Common myeloid progenitor, CD34-positive (primary cell): ENCODE measurements around the gene SLC22A13.

Source experiments
- CTCF ChIA-PET: fragments of 350-600 bp; sonication (Branson Sonifier 250); formaldehyde crosslinking; loops from one replicate; lab custom pipeline; 2021; ENCODE audit warnings: antibody characterized with exemption; lab: Charles Lee
- POLR2A ChIA-PET: fragments of 350-600 bp; sonication (Branson Sonifier 250); formaldehyde crosslinking; loops from one replicate; lab custom pipeline; 2021; ENCODE audit warnings: antibody characterized with exemption; lab: Charles Lee
- DNase-seq, 3 donors: peaks; one replicate each; pipeline versions ENCODE4 v3.0.0 to v3.0.0-alpha.2; 2013
- H3K27ac ChIP-seq, 2 experiments: 1 replicate in 1 of 2; 2 replicates in 1 of 2; pipeline ENCODE4 v1.7.0; 2013; ENCODE audit warnings: inconsistent platforms in 2 of 2, low read length in 2 of 2, mild to moderate bottlenecking in 2 of 2, low read depth in 1 of 2, moderate library complexity in 1 of 2; ENCODE audit not compliant: severe bottlenecking in 2 of 2, insufficient read depth in 1 of 2, poor library complexity in 1 of 2
- H3K27me3 ChIP-seq, 5 experiments: replicated peaks in 2 of 5; 1 replicate in 3 of 5; 2 replicates in 2 of 5; pipeline versions ENCODE4 v1.6.1 to v1.7.0; 2013; ENCODE audit warnings: low read length in 4 of 5, mild to moderate bottlenecking in 2 of 5, moderate library complexity in 2 of 5, inconsistent platforms in 1 of 5; ENCODE audit not compliant: insufficient read depth in 5 of 5, control insufficient read depth in 4 of 5
- H3K36me3 ChIP-seq, 4 experiments: 1 replicate in 2 of 4; 2 replicates in 2 of 4; pipeline versions ENCODE4 v1.6.1 to v1.7.0; 2013; ENCODE audit warnings: low read length in 3 of 4, control low read depth in 1 of 4, mild to moderate bottlenecking in 1 of 4; ENCODE audit not compliant: control insufficient read depth in 4 of 4, insufficient read depth in 4 of 4
- H3K4me1 ChIP-seq, 4 experiments: 1 replicate in 3 of 4; 2 replicates in 1 of 4; pipeline versions ENCODE4 v1.6.1 to v1.7.1; 2013; ENCODE audit warnings: low read length in 3 of 4, mild to moderate bottlenecking in 3 of 4, control low read depth in 1 of 4, inconsistent platforms in 1 of 4, moderate library complexity in 1 of 4; ENCODE audit not compliant: control insufficient read depth in 4 of 4, insufficient read depth in 4 of 4; ENCODE audit errors: control extremely low read depth in 1 of 4
- H3K4me3 ChIP-seq, 7 experiments: 1 replicate in 4 of 7; 2 replicates in 3 of 7; pipeline versions ENCODE4 v1.5.1 to v1.7.0; 2013; ENCODE audit warnings: mild to moderate bottlenecking in 7 of 7, low read length in 6 of 7, moderate library complexity in 6 of 7, inconsistent platforms in 2 of 7, low read depth in 2 of 7, control low read depth in 1 of 7; ENCODE audit not compliant: insufficient read depth in 4 of 7, control insufficient read depth in 1 of 7; ENCODE audit errors: extremely low read depth in 1 of 7
- H3K9me3 ChIP-seq, 5 experiments: 1 replicate in 4 of 5; 2 replicates in 1 of 5; pipeline versions ENCODE4 v1.6.1 to v1.7.1; 2013; ENCODE audit warnings: low read length in 4 of 5, mild to moderate bottlenecking in 2 of 5, inconsistent platforms in 1 of 5, low read depth in 1 of 5, moderate library complexity in 1 of 5; ENCODE audit not compliant: control insufficient read depth in 4 of 5, insufficient read depth in 2 of 5; ENCODE audit errors: control extremely low read depth in 1 of 5

SLC22A13 gene

GRCh38 chr3:38327335-38328009 is 61.9 kb downstream of the SLC22A13 start:
- Histone ChIP-seq H3K4me3 (no peak overlapping the region), H3K36me3 (no peaks in the 10 kb centered on the region), H3K4me1 (no peaks in the 10 kb centered on the region), H3K27me3 (no peaks in the 10 kb centered on the region), H3K9me3 (peaks cover 0 to 11% (median 8%) of the 10 kb centered on the region in 5 experiments), H3K27ac (no peak overlapping the region)
- POLR2A ChIA-PET = no interaction called here
- peak in 2 of 3 donors; percentile 49 to 63 for DNase-seq
- CTCF ChIA-PET = interaction anchor here (1.3 to 1.5 kb wide), 2 partner anchors 17 to 29 kb away, joined by 3 to 5 read pairs; no protein-coding TSS in a partner anchor
